Lung (tissue), 12 donors: Measurements from ENCODE around the gene MYRIP. TPM values are rescaled to one million over a fixed set of nuclear protein-coding genes. Genes with fewer than 3 reads are reported as not detected.

ENCODE experiments used
- ATAC-seq: fragments of 200-7000 bp; cut with Tn5 transposase; one replicate; pipeline ENCODE4 v1.9.1; 2020; ENCODE audit warnings: moderate number of reproducible peaks; ENCODE audit not compliant: insufficient read depth, low FRiP score
- DNase-seq, 3 donors: peaks; one replicate each; pipeline ENCODE4 v3.0.0-alpha.2; 2013 to 2017
- H3K27ac ChIP-seq, 2 donors: one replicate each; pipeline ENCODE4 v1.5.1; 2013; ENCODE audit warnings: mild to moderate bottlenecking in 2 of 2, moderate library complexity in 2 of 2, control low read depth in 1 of 2, inconsistent platforms in 1 of 2, low read depth in 1 of 2, low read length in 1 of 2
- H3K27me3 ChIP-seq, 3 donors: one replicate each; pipeline ENCODE4 v1.5.1; 2013; ENCODE audit warnings: low read length in 2 of 3; ENCODE audit not compliant: control insufficient read depth in 3 of 3, insufficient read depth in 3 of 3
- H3K36me3 ChIP-seq, 4 donors: one replicate each; pipeline ENCODE4 v1.5.1; 2013; ENCODE audit warnings: low read length in 4 of 4, mild to moderate bottlenecking in 1 of 4, moderate library complexity in 1 of 4; ENCODE audit not compliant: control insufficient read depth in 4 of 4, insufficient read depth in 4 of 4
- H3K4me1 ChIP-seq, 5 donors: one replicate each; pipeline ENCODE4 v1.5.1; 2013; ENCODE audit warnings: low read length in 5 of 5, mild to moderate bottlenecking in 2 of 5, moderate library complexity in 1 of 5; ENCODE audit not compliant: control insufficient read depth in 5 of 5, insufficient read depth in 5 of 5
- H3K4me3 ChIP-seq: one replicate; pipeline ENCODE4 v1.5.1; 2013; ENCODE audit warnings: mild to moderate bottlenecking, control low read depth, moderate library complexity
- H3K9ac ChIP-seq, 2 donors: one replicate each; pipeline ENCODE4 v1.5.1; 2013; ENCODE audit warnings: low read length in 2 of 2, control low read depth in 1 of 2; ENCODE audit not compliant: insufficient read depth in 1 of 2
- H3K9me3 ChIP-seq, 4 donors: one replicate each; pipeline ENCODE4 v1.5.1; 2013; ENCODE audit warnings: low read length in 3 of 4, mild to moderate bottlenecking in 1 of 4, moderate library complexity in 1 of 4; ENCODE audit not compliant: control insufficient read depth in 4 of 4, insufficient read depth in 3 of 4
- WGBS, 2 donors: extraction: QIAGEN DNeasy Blood & Tissue Kit; methylation state at CpG; one replicate each; pipeline ENCODE4 v1.1.7; 2013; 5-methylcytosine and 5-hydroxymethylcytosine counted together
- polyA plus RNA-seq, 2 donors: library from polyadenylated mRNA; stranded (reverse); fragments of 200-250 nt; gene quantifications; one replicate each; pipeline ENCODE4 v1.2.1, GENCODE V29; 2013
- total RNA-seq, 2 donors: library from RNA; depleted of rRNA in 1 of 2; stranded (reverse); fragments of >200 nt in 1 of 2; gene quantifications; one replicate each; pipeline ENCODE4 v1.2.1, GENCODE V29; 2014 to 2021
- TF ChIP-seq, protein P1 (sequence below): IDR thresholded peaks from 2 replicates; pipeline ENCODE4 v1.5.1; 2012; ENCODE audit warnings: mild to moderate bottlenecking; ENCODE audit errors: control extremely low read depth, extremely low read depth
- donor health status: control.
- donor health status: control.
- donor health status: Bipolar disorder and iron deficiency.
- donor health status: healthy.
- donor health status: DM: yes; HTN: yes; CAD: no.

The MYRIP gene
- total and polyA plus RNA-seq, 4 donors = 0.30 to 2.5 (median 0.77) TPM

DNA sequence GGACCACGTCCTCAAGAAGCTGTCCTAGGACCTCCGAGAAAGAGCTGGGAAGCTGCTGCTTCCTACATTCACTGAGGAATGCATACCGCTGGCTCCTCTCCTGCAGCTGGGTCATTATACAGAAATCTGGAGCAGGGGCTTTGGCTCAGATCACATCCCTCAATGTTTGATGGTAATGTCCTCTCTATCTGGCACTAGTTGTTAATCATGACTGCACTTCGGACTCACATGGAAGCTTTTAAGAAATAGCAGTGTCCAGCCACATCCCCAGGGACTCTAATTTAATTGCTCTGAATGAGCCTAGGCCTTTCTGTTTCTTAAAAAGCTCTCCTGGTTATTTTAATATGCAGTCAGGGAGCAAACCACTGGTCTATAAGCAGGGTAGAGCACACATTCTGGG lies 25.7 kb upstream of the MYRIP start:
- WGBS, 2 donors = 68 to 89% methylated on average over 4 of the region's 4 CpGs
- DNase-seq = no peak
- no peak for ATAC-seq
- Histone ChIP-seq H3K9me3 (no peaks in the 10 kb centered on the region), H3K9ac (no peak overlapping the region), H3K27me3 (no peaks in the 10 kb centered on the region), H3K27ac (no peak overlapping the region), H3K36me3 (no peaks in the 10 kb centered on the region), H3K4me3 (no peak overlapping the region), H3K4me1 (no peaks in the 10 kb centered on the region)
- TF ChIP-seq, protein P1, sequence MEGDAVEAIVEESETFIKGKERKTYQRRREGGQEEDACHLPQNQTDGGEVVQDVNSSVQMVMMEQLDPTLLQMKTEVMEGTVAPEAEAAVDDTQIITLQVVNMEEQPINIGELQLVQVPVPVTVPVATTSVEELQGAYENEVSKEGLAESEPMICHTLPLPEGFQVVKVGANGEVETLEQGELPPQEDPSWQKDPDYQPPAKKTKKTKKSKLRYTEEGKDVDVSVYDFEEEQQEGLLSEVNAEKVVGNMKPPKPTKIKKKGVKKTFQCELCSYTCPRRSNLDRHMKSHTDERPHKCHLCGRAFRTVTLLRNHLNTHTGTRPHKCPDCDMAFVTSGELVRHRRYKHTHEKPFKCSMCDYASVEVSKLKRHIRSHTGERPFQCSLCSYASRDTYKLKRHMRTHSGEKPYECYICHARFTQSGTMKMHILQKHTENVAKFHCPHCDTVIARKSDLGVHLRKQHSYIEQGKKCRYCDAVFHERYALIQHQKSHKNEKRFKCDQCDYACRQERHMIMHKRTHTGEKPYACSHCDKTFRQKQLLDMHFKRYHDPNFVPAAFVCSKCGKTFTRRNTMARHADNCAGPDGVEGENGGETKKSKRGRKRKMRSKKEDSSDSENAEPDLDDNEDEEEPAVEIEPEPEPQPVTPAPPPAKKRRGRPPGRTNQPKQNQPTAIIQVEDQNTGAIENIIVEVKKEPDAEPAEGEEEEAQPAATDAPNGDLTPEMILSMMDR = no peak

- no peak for DNase-seq
- H3K4me1 ChIP-seq = no peaks in the 10 kb centered on the region
- no peak for ATAC-seq
- H3K27ac ChIP-seq = no peak overlapping the region
- H3K9ac ChIP-seq = no peak overlapping the region
- H3K27me3 ChIP-seq = no peaks in the 10 kb centered on the region
- TF ChIP-seq, protein P1 = no peak
- H3K36me3 ChIP-seq = no peaks in the 10 kb centered on the region
- H3K9me3 ChIP-seq = no peaks in the 10 kb centered on the region
- H3K4me3 ChIP-seq = no peak overlapping the region
- 87 to 94% methylated on average over 1 of the region's 1 CpG for WGBS, 2 donors
Observed at GRCh38 chr3:39784922-39785321, 24.5 kb upstream of the MYRIP start.

DNA sequence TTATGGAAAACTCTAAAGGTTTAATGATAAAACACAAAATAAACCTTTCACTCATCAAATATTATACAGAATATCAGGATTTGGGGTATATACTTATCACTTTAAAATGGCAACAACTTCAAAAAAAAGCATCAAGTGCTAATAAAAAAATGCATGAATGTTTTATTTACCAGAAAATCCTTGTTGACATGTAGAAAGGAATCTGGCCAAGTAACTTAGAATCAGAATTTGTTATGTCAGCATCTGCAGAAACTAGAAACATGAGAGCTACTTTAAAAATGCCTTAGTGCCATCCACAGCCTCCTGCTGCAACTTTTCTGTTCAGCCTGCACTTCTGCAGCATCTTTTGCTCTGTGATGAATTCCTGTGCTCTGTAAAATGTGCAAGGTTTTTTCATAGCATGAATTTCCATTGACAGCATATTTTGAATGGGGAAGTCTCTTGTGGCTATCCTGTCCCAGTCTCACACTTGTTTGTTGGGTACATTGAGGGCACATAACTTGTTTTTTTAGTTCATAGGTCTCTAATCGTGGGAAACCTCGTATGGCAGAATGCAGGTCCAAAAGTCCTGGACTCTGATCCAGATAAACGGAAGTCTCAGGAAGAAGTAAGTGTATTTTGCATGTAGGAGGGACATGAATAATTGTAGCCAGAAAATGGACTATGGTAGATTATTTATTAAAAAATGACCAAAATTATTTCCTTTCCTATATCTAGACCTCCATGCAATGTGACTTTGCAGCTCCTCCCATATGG lies 21.1 kb upstream of the MYRIP start:
- no peaks in the 10 kb centered on the region for H3K4me1 ChIP-seq
- no peaks in the 10 kb centered on the region for H3K9me3 ChIP-seq
- ATAC-seq = no peak
- no peaks in the 10 kb centered on the region for H3K36me3 ChIP-seq
- H3K4me3 ChIP-seq = no peak overlapping the region
- DNase-seq = no peak
- WGBS, 2 donors = 85 to 91% methylated on average over 3 of the region's 3 CpGs
- TF ChIP-seq, protein P1 = no peak
- H3K9ac ChIP-seq = no peak overlapping the region
- H3K27me3 ChIP-seq = peaks cover 0 to 4% (median 0%) of the 10 kb centered on the region in 3 donors
- H3K27ac ChIP-seq = no peak overlapping the region
